Osteoblast (primary cell): Measurements from ENCODE around the gene CETP. TPM values are rescaled to one million over a fixed set of nuclear protein-coding genes. Genes with fewer than 3 reads are reported as not detected.

ENCODE experiments used
- DNase-seq: peaks from one replicate; pipeline ENCODE4 v3.0.0; 2011; ENCODE audit warnings: low spot score, mixed read lengths; ENCODE audit not compliant: insufficient read length; ENCODE audit errors: missing footprints
- H2AFZ ChIP-seq: 2 replicates; pipeline ENCODE4 v1.6.0; 2011; ENCODE audit warnings: mild to moderate bottlenecking, low read length
- H3K27ac ChIP-seq: 2 replicates; pipeline ENCODE4 v1.5.1; 2011; ENCODE audit warnings: mild to moderate bottlenecking, low read depth, low read length, moderate library complexity
- H3K27me3 ChIP-seq: 2 replicates; pipeline ENCODE4 v1.6.0; 2012; ENCODE audit warnings: mild to moderate bottlenecking, control low read depth, inconsistent platforms, low read length, moderate library complexity; ENCODE audit not compliant: insufficient read depth
- H3K36me3 ChIP-seq: 2 replicates; pipeline ENCODE4 v1.5.1; 2011; ENCODE audit warnings: mild to moderate bottlenecking, low read length, control low read depth, moderate library complexity; ENCODE audit not compliant: insufficient read depth
- H3K4me1 ChIP-seq: 2 replicates; pipeline ENCODE4 v1.5.1; 2011; ENCODE audit warnings: mild to moderate bottlenecking, low read length, control low read depth, moderate library complexity; ENCODE audit not compliant: insufficient read depth
- H3K4me2 ChIP-seq: 2 replicates; pipeline ENCODE4 v1.6.0; 2011; ENCODE audit warnings: mild to moderate bottlenecking, low read length; ENCODE audit not compliant: insufficient read depth
- H3K4me3 ChIP-seq: fragments of 200-600 bp; sonication (generic); 3 replicates; pipeline ENCODE4 v1.5.1; 2012; ENCODE audit warnings: mild to moderate bottlenecking, low read length, inconsistent platforms; ENCODE audit not compliant: insufficient read depth
- H3K79me2 ChIP-seq: 2 replicates; pipeline ENCODE4 v1.6.0; 2012; ENCODE audit warnings: mild to moderate bottlenecking, low read length, control low read depth, inconsistent platforms; ENCODE audit not compliant: insufficient read depth
- H3K9me3 ChIP-seq: 2 replicates; pipeline ENCODE4 v1.5.1; 2011; ENCODE audit warnings: low read depth, low read length, control low read depth
- H4K20me1 ChIP-seq: 2 replicates; pipeline ENCODE4 v1.6.0; 2012; ENCODE audit warnings: mild to moderate bottlenecking, low read length, control low read depth; ENCODE audit not compliant: insufficient read depth
- total RNA-seq: library from RNA; depleted of rRNA; stranded (reverse); fragments of >200 nt; gene quantifications from 2 replicates; pipeline ENCODE4 v1.2.3, GENCODE V29; 2012
- TF ChIP-seq, protein P1 (sequence below): IDR thresholded peaks from 2 replicates; pipeline ENCODE4 v1.5.1; 2011; ENCODE audit warnings: mild to moderate bottlenecking, low read depth, low read length, moderate library complexity; ENCODE audit errors: extremely low read depth

Gene CETP
- total RNA-seq, 1 donor, result not detected

DNA sequence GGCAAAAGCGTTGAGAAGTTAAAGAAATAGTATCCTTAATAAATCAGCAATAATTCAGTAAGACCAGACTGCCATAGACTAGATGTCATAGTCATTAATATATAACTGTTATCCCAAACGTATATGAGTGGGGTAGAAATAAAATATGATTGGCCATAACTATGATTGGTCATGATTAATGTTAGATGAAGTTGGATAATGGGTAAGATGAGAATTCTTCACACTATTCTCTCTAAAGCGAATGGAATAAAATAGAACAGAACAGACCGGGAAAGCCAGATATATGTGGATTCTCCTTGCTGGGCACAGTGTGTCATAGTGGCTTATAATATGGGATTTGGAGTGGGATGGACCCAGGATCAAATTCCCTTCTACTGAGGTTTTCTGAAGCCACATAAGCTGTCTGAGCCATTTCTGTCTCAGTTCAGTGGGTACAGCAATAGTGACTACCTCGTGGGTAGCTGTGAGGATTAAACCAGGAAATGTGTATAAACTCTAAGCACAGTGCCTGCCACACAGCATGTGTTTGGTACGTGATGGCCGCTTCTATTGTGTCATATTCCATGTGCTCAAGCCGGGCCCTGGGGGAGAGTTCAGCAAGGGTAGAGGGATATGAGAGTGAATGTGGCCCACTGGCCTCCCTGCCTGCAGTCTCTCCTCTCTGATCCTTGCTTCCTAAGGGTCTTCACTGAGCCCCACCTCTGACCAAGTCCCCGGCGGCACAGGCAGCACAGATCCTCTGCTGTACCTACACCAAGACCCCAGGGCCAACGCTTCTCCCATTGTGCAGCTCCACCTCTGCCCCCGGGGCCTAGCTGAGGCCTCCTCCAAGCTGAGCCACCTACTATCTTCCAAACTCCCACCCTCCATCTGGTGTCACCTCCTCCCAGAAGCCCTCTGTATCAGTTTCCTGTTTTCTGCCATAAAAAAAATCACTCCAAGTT lies 3.7 kb downstream of the CETP start:
- Histone ChIP-seq H3K4me3 (no peak overlapping the region), H2AFZ (peak overlapping the region; percentile 59), H3K4me1 (peaks cover 36% of the 10 kb centered on the region), H3K9me3 (no peaks in the 10 kb centered on the region), H3K27ac (peak overlapping the region; percentile 91), H3K27me3 (no peaks in the 10 kb centered on the region), H3K36me3 (no peaks in the 10 kb centered on the region), H3K79me2 (no peaks in the 10 kb centered on the region), H4K20me1 (no peaks in the 10 kb centered on the region), H3K4me2 (peak overlapping the region; percentile 14)
- DNase-seq, result no peak
- TF ChIP-seq, protein P1, sequence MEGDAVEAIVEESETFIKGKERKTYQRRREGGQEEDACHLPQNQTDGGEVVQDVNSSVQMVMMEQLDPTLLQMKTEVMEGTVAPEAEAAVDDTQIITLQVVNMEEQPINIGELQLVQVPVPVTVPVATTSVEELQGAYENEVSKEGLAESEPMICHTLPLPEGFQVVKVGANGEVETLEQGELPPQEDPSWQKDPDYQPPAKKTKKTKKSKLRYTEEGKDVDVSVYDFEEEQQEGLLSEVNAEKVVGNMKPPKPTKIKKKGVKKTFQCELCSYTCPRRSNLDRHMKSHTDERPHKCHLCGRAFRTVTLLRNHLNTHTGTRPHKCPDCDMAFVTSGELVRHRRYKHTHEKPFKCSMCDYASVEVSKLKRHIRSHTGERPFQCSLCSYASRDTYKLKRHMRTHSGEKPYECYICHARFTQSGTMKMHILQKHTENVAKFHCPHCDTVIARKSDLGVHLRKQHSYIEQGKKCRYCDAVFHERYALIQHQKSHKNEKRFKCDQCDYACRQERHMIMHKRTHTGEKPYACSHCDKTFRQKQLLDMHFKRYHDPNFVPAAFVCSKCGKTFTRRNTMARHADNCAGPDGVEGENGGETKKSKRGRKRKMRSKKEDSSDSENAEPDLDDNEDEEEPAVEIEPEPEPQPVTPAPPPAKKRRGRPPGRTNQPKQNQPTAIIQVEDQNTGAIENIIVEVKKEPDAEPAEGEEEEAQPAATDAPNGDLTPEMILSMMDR, result no peak

- no peak overlapping the region for H3K4me3 ChIP-seq
- H3K27me3 ChIP-seq, result no peaks in the 10 kb centered on the region
- H3K9me3 ChIP-seq, result no peaks in the 10 kb centered on the region
- no peaks in the 10 kb centered on the region for H3K79me2 ChIP-seq
- H3K27ac ChIP-seq, result peak overlapping the region; percentile 91
- no peak for DNase-seq
- peak overlapping the region; percentile 59 for H2AFZ ChIP-seq
- no peak overlapping the region for H3K4me2 ChIP-seq
- H3K36me3 ChIP-seq, result no peaks in the 10 kb centered on the region
- no peaks in the 10 kb centered on the region for H4K20me1 ChIP-seq
- TF ChIP-seq, protein P1, result no peak
- peaks cover 34% of the 10 kb centered on the region for H3K4me1 ChIP-seq
These were observed 4.3 kb downstream of the CETP start for GRCh38 chr16:56966093-56966475.

- Histone ChIP-seq H4K20me1 (no peaks in the 10 kb centered on the region), H3K27me3 (peaks cover 2% of the 10 kb centered on the region), H3K4me3 (no peak overlapping the region), H3K79me2 (no peaks in the 10 kb centered on the region), H3K4me2 (peak overlapping the region; percentile 3), H3K4me1 (peaks cover 26% of the 10 kb centered on the region), H3K27ac (no peak overlapping the region), H3K36me3 (no peaks in the 10 kb centered on the region), H3K9me3 (no peaks in the 10 kb centered on the region), H2AFZ (no peak overlapping the region)
- DNase-seq, result no peak
- TF ChIP-seq, protein P1, result no peak
These were observed 6.0 kb downstream of the CETP start for GRCh38 chr16:56967733-56968132.

GRCh38 chr16:56969769-56970168 lies 8.0 kb downstream of the CETP start:
- Histone ChIP-seq H3K4me3 (no peak overlapping the region), H3K79me2 (no peaks in the 10 kb centered on the region), H3K4me1 (peaks cover 26% of the 10 kb centered on the region), H3K9me3 (no peaks in the 10 kb centered on the region), H3K4me2 (no peak overlapping the region), H3K27me3 (peaks cover 2% of the 10 kb centered on the region), H3K36me3 (no peaks in the 10 kb centered on the region), H3K27ac (no peak overlapping the region), H4K20me1 (no peaks in the 10 kb centered on the region), H2AFZ (no peak overlapping the region)
- no peak for DNase-seq
- TF ChIP-seq, protein P1, result no peak
